HCT116 (cell line): ENCODE results near the gene AKAP12. TPM values are rescaled to one million over a fixed set of nuclear protein-coding genes. Genes with fewer than 3 reads are reported as not detected.

Source experiments
- ATAC-seq: fragments of 200-7000 bp; cut with Tn5 transposase; 2 replicates; pipeline ENCODE4 v1.9.1; 2020; ENCODE audit warnings: mild to moderate bottlenecking, moderate library complexity
- BruUV-seq: library from RNA; stranded (reverse); fragments of 400-500 nt; replicated peaks from 2 replicates; lab custom pipeline; 2021; lab: Mats Ljungman, UMichigan
- CTCF ChIA-PET: fragments of 300-600 bp; sonication (Branson Sonifier 250); formaldehyde crosslinking; loops from one replicate; lab custom pipeline; 2021; ENCODE audit warnings: antibody characterized with exemption; lab: Charles Lee
- POLR2A ChIA-PET: fragments of 300-600, 350-600 bp; sonication (Branson Sonifier 250); formaldehyde crosslinking; loops from one replicate; lab custom pipeline; 2021; ENCODE audit warnings: antibody characterized with exemption; lab: Charles Lee
- RAD21 ChIA-PET, 2 experiments: fragments of 300-600 bp; sonication (Branson Sonifier 250); formaldehyde crosslinking; loops; one replicate each; lab custom pipeline; 2023; ENCODE audit warnings: low total read pairs in 2 of 2; ENCODE audit not compliant: uncharacterized antibody in 2 of 2, unreplicated experiment in 2 of 2, low non-redundant PET in 1 of 2; lab: Charles Lee
- DNase-seq: peaks from one replicate; pipeline ENCODE4 v3.0.0-alpha.2; 2010; ENCODE audit warnings: low read depth, low spot score
- H2AFZ ChIP-seq: fragments of 200-600 bp; shearing (Covaris generic), sonication (generic); 2 replicates; pipeline ENCODE4 v1.6.1; 2017; ENCODE audit warnings: low read depth, mixed run types, mixed read lengths, antibody characterized with exemption, low read length; ENCODE audit not compliant: poor library complexity, severe bottlenecking
- H3K27ac ChIP-seq: 2 replicates; pipeline ENCODE4 v1.5.1; 2012; ENCODE audit warnings: low read depth, low read length
- H3K27me3 ChIP-seq: fragments of 200-600 bp; sonication (generic); 2 replicates; pipeline ENCODE4 v1.6.1; 2016; ENCODE audit warnings: mixed run types, low read length, mixed read lengths; ENCODE audit not compliant: insufficient read depth
- H3K36me3 ChIP-seq, 2 experiments: fragments of 200-500 bp in 1 of 2; fragments of 200-600 bp in 1 of 2; sonication (Bioruptor generic) in 1 of 2; sonication (generic) in 1 of 2; 2 replicates each; pipeline versions ENCODE4 v1.5.1 to v1.6.1; 2014 to 2016; ENCODE audit warnings: low read length in 2 of 2, inconsistent platforms in 1 of 2, mixed read lengths in 1 of 2, mixed run types in 1 of 2; ENCODE audit not compliant: insufficient read depth in 2 of 2, control insufficient read depth in 1 of 2
- H3K4me1 ChIP-seq, 2 experiments: fragments of 200-600 bp in 1 of 2; sonication (generic) in 1 of 2; 2 replicates each; pipeline versions ENCODE4 v1.5.1 to v1.6.1; 2012 to 2017; ENCODE audit warnings: low read length in 2 of 2, inconsistent platforms in 1 of 2, mild to moderate bottlenecking in 1 of 2, mixed read lengths in 1 of 2, mixed run types in 1 of 2, moderate library complexity in 1 of 2; ENCODE audit not compliant: insufficient read depth in 2 of 2, control insufficient read depth in 1 of 2
- H3K4me2 ChIP-seq: fragments of 200-600 bp; sonication (generic); 2 replicates; pipeline ENCODE4 v1.6.1; 2017; ENCODE audit warnings: mixed run types, low read length, mixed read lengths
- H3K4me3 ChIP-seq, 2 experiments: fragments of 200-600 bp in 1 of 2; sonication (generic) in 1 of 2; replicated peaks in 1 of 2; 2 replicates each; pipeline ENCODE4 v1.5.1; 2011 to 2016; ENCODE audit warnings: low read length in 2 of 2, control low read depth in 1 of 2, low read depth in 1 of 2, mild to moderate bottlenecking in 1 of 2, mixed read lengths in 1 of 2, mixed run types in 1 of 2
- H3K79me2 ChIP-seq: fragments of 200-600 bp; sonication (generic); 2 replicates; pipeline ENCODE4 v1.6.1; 2017; ENCODE audit warnings: mild to moderate bottlenecking, mixed run types, low read length, moderate library complexity, mixed read lengths; ENCODE audit not compliant: insufficient read depth
- H3K9ac ChIP-seq: fragments of 200-600 bp; sonication (generic); 2 replicates; pipeline ENCODE4 v1.6.1; 2016; ENCODE audit warnings: low read length, mixed read lengths
- H3K9me2 ChIP-seq: fragments of 200-600 bp; sonication (generic), shearing (Covaris generic); 2 replicates; pipeline ENCODE4 v1.6.1; 2017; ENCODE audit warnings: mixed run types, mild to moderate bottlenecking, moderate library complexity; ENCODE audit not compliant: insufficient read depth
- H3K9me3 ChIP-seq, 2 experiments: fragments of 200-500 bp in 1 of 2; fragments of 200-600 bp in 1 of 2; sonication (Bioruptor generic) in 1 of 2; sonication (generic) in 1 of 2; 2 replicates each; pipeline ENCODE4 v1.6.1; 2014 to 2017; ENCODE audit warnings: low read length in 2 of 2, mixed read lengths in 2 of 2, inconsistent platforms in 1 of 2, low read depth in 1 of 2, mild to moderate bottlenecking in 1 of 2, mixed run types in 1 of 2, moderate library complexity in 1 of 2; ENCODE audit not compliant: control insufficient read depth in 1 of 2, insufficient read depth in 1 of 2
- H4K20me1 ChIP-seq: fragments of 200-600 bp; sonication (generic), shearing (Covaris generic); 2 replicates; pipeline ENCODE4 v1.6.1; 2017; ENCODE audit warnings: mixed run types, mild to moderate bottlenecking, moderate library complexity; ENCODE audit not compliant: insufficient read depth
- ELF1 ChIP-seq: IDR thresholded peaks from 2 replicates; pipeline ENCODE4 v1.6.1; 2012; ENCODE audit warnings: low read depth, borderline replicate concordance
- EZH2phosphoT487 ChIP-seq: fragments of 200-600 bp; IDR thresholded peaks from 2 replicates; pipeline ENCODE4 v1.6.1; 2018; ENCODE audit warnings: antibody characterized with exemption, borderline replicate concordance
- FOSL1 ChIP-seq: IDR thresholded peaks from 2 replicates; pipeline ENCODE4 v1.6.1; 2012; ENCODE audit warnings: low read depth
- JUND ChIP-seq: IDR thresholded peaks from 2 replicates; pipeline ENCODE4 v1.6.1; 2012
- POLR2A ChIP-seq: IDR thresholded peaks from 2 replicates; pipeline ENCODE4 v1.7.0; 2011; ENCODE audit warnings: borderline replicate concordance; ENCODE audit not compliant: insufficient read depth, insufficient read length; ENCODE audit errors: extremely low read depth
- RAD21 ChIP-seq: IDR thresholded peaks from 2 replicates; pipeline ENCODE4 v1.6.1; 2012; ENCODE audit warnings: low read depth, mild to moderate bottlenecking
- TCF7L2 ChIP-seq: IDR thresholded peaks from 2 replicates; pipeline ENCODE4 v1.7.0; 2011; ENCODE audit warnings: borderline replicate concordance, inconsistent platforms; ENCODE audit not compliant: insufficient read depth, insufficient read length; ENCODE audit errors: extremely low read depth
- ZFX ChIP-seq: fragments of 450-650 bp; IDR thresholded peaks from 2 replicates; pipeline ENCODE4 v1.6.1; 2017
- intact Hi-C: fragments of 100-400 bp; cut with micrococcal nuclease; formaldehyde crosslinking; loops from 2 replicates; pipeline ENCODE4 v1.10.0; 2022
- total RNA-seq: library from RNA; stranded (reverse); gene quantifications from one replicate; pipeline ENCODE4 v1.2.1, GENCODE V29; 2021; ENCODE audit not compliant: unreplicated experiment
- TF ChIP-seq, protein P1 (sequence below): IDR thresholded peaks from 2 replicates; pipeline ENCODE4 v1.6.1; 2012
- TF ChIP-seq, protein P2 (sequence below): IDR thresholded peaks from 2 replicates; pipeline ENCODE4 v1.6.1; 2012; ENCODE audit warnings: low read depth
- TF ChIP-seq, protein P3 (sequence below): IDR thresholded peaks from 2 replicates; pipeline ENCODE4 v1.6.1; 2011; ENCODE audit warnings: mild to moderate bottlenecking, low read length, moderate library complexity; ENCODE audit not compliant: insufficient replicate concordance; ENCODE audit errors: extremely low read depth

The AKAP12 gene
- total RNA-seq, 1 experiment from 2014 or later = 1,220 TPM

GRCh38 chr6:151377095-151377494 is 137.3 kb downstream of the AKAP12 start:
- intact Hi-C loops = no loop called here
- Histone ChIP-seq H3K4me3 (no peak overlapping the region), H3K4me1 (peaks cover 21 to 34% of the 10 kb centered on the region in 2 experiments), H3K27me3 (no peaks in the 10 kb centered on the region), H3K27ac (no peak overlapping the region), H3K9me2 (no peaks in the 10 kb centered on the region), H3K4me2 (no peak overlapping the region), H3K36me3 (no peaks in the 10 kb centered on the region; a peak in 1 of 4 replicates), H3K9ac (no peak overlapping the region), H3K9me3 (no peaks in the 10 kb centered on the region), H3K79me2 (peaks cover 81% of the 10 kb centered on the region), H4K20me1 (no peaks in the 10 kb centered on the region), H2AFZ (no peak overlapping the region)
- no TSS peak for BruUV-seq
- CTCF ChIA-PET = no interaction called here
- DNase-seq (no peak), ATAC-seq (no peak)
- TF ChIP-seq, protein P1, sequence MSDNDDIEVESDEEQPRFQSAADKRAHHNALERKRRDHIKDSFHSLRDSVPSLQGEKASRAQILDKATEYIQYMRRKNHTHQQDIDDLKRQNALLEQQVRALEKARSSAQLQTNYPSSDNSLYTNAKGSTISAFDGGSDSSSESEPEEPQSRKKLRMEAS = no peak
- no peak for TF ChIP-seq TCF7L2
- TF ChIP-seq, protein P2, sequence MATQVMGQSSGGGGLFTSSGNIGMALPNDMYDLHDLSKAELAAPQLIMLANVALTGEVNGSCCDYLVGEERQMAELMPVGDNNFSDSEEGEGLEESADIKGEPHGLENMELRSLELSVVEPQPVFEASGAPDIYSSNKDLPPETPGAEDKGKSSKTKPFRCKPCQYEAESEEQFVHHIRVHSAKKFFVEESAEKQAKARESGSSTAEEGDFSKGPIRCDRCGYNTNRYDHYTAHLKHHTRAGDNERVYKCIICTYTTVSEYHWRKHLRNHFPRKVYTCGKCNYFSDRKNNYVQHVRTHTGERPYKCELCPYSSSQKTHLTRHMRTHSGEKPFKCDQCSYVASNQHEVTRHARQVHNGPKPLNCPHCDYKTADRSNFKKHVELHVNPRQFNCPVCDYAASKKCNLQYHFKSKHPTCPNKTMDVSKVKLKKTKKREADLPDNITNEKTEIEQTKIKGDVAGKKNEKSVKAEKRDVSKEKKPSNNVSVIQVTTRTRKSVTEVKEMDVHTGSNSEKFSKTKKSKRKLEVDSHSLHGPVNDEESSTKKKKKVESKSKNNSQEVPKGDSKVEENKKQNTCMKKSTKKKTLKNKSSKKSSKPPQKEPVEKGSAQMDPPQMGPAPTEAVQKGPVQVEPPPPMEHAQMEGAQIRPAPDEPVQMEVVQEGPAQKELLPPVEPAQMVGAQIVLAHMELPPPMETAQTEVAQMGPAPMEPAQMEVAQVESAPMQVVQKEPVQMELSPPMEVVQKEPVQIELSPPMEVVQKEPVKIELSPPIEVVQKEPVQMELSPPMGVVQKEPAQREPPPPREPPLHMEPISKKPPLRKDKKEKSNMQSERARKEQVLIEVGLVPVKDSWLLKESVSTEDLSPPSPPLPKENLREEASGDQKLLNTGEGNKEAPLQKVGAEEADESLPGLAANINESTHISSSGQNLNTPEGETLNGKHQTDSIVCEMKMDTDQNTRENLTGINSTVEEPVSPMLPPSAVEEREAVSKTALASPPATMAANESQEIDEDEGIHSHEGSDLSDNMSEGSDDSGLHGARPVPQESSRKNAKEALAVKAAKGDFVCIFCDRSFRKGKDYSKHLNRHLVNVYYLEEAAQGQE = no peak
- no peak for TF ChIP-seq JUND
- TF ChIP-seq POLR2A = no peak
- no peak for TF ChIP-seq RAD21
- TF ChIP-seq EZH2phosphoT487 = no peak
- TF ChIP-seq, protein P3, sequence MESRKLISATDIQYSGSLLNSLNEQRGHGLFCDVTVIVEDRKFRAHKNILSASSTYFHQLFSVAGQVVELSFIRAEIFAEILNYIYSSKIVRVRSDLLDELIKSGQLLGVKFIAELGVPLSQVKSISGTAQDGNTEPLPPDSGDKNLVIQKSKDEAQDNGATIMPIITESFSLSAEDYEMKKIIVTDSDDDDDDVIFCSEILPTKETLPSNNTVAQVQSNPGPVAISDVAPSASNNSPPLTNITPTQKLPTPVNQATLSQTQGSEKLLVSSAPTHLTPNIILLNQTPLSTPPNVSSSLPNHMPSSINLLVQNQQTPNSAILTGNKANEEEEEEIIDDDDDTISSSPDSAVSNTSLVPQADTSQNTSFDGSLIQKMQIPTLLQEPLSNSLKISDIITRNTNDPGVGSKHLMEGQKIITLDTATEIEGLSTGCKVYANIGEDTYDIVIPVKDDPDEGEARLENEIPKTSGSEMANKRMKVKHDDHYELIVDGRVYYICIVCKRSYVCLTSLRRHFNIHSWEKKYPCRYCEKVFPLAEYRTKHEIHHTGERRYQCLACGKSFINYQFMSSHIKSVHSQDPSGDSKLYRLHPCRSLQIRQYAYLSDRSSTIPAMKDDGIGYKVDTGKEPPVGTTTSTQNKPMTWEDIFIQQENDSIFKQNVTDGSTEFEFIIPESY = no peak
- TF ChIP-seq FOSL1 = no peak
- no peak for TF ChIP-seq ELF1
- no peak for TF ChIP-seq ZFX
- RAD21 ChIA-PET = no interaction called here
- POLR2A ChIA-PET = interaction anchor here (0.6 to 1.6 kb wide), 2 partner anchors 13 to 290 kb away, joined by 3 to 5 read pairs; no protein-coding TSS in a partner anchor
